Activated CD8-positive, alpha-beta memory T cell treated with anti-CD3 and anti-CD28 coated beads, Interleukin-2, amount 10 ng/mL, durations not matched to agents 7 days and 5 days (primary cell): Measurements from ENCODE around the gene AFF2. TPM values are rescaled to one million over a fixed set of nuclear protein-coding genes. Genes with fewer than 3 reads are reported as not detected.

Experiments
- ATAC-seq: fragments of 150-1000 bp; cut with Tn5 transposase; one replicate; pipeline ENCODE4 v1.10.0; 2021; ENCODE audit warnings: moderate library complexity
- CTCF ChIA-PET: fragments of 350-600 bp; sonication (Branson Sonifier 250); formaldehyde crosslinking; loops from one replicate; lab custom pipeline; 2021; ENCODE audit warnings: antibody characterized with exemption; lab: Charles Lee
- DNase-seq: peaks from one replicate; pipeline ENCODE4 v3.0.0-alpha.2; 2020
- H3K27ac Mint-ChIP-seq: one replicate; pipeline ENCODE4 v1.8.0; 2021; ENCODE audit warnings: mild to moderate bottlenecking, mixed read lengths
- H3K27me3 Mint-ChIP-seq: one replicate; pipeline ENCODE4 v1.8.0; 2021; ENCODE audit warnings: mixed read lengths
- H3K36me3 Mint-ChIP-seq: one replicate; pipeline ENCODE4 v1.8.0; 2021; ENCODE audit warnings: mild to moderate bottlenecking, mixed read lengths
- H3K4me1 Mint-ChIP-seq: one replicate; pipeline ENCODE4 v1.8.0; 2021; ENCODE audit warnings: mixed read lengths
- H3K4me3 Mint-ChIP-seq: one replicate; pipeline ENCODE4 v1.8.0; 2021; ENCODE audit warnings: mild to moderate bottlenecking, moderate library complexity, mixed read lengths
- H3K9me3 Mint-ChIP-seq: one replicate; pipeline ENCODE4 v1.8.0; 2022; ENCODE audit warnings: low read depth, mixed read lengths
- total RNA-seq, 2 experiments: library from RNA; stranded (reverse); gene quantifications; one replicate each; pipeline ENCODE4 v1.2.3, GENCODE V29; 2021

Gene AFF2
- total RNA-seq, 2 experiments from 2014 or later: 0.42 to 0.61 TPM

DNA sequence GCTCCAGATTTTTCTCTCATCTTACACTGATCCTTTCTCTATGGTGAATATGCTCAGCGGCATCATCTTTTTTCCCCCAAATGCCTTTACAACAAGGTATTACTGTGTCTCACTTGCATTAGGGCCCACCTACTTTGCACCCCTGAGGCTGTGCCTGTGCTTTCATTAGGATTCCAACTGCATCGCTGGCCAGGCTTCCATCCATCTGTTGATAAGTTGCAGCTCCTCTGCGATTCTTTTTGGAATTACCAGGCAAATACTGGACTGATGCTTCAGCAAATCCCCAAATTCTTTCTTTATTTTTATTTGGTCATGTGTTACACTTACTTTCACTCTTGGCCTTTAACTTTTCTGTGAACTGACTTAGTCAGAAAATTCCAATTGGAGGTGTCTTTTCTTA, 77.3 kb downstream of the AFF2 start:
- Mint-ChIP-seq H3K36me3 (no peaks in the 10 kb centered on the region), H3K27me3 (no peaks in the 10 kb centered on the region), H3K9me3 (peaks cover under 1% of the 10 kb centered on the region), H3K4me1 (no peaks in the 10 kb centered on the region), H3K4me3 (no peak overlapping the region), H3K27ac (no peak overlapping the region)
- CTCF ChIA-PET: no interaction called here
- no peak for ATAC-seq
- DNase-seq: no peak

DNA sequence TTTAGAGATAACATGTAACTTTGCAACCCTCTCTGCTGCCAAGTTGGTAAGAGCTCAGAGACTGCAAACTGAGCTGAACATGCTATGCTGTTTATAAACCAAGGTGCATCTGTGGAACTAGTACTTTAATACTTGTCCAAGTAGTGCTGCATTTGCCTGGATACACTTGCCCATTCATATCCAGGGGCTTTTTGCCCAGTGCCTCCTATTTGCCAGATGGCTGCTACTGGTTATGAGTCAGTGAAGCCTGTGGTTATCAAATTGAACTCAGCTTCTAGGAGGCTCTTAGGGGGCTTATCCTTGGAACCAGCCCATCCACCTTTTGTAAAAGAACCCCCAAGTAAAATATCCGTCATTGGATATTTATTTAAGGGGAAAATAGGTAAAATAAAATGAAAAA, 79.6 kb downstream of the AFF2 start:
- Mint-ChIP-seq H3K4me1 (no peaks in the 10 kb centered on the region), H3K36me3 (no peaks in the 10 kb centered on the region), H3K27me3 (no peaks in the 10 kb centered on the region), H3K4me3 (no peak overlapping the region), H3K9me3 (peaks cover 2% of the 10 kb centered on the region), H3K27ac (no peak overlapping the region)
- DNase-seq (no peak), ATAC-seq (no peak)
- CTCF ChIA-PET: no interaction called here

DNA sequence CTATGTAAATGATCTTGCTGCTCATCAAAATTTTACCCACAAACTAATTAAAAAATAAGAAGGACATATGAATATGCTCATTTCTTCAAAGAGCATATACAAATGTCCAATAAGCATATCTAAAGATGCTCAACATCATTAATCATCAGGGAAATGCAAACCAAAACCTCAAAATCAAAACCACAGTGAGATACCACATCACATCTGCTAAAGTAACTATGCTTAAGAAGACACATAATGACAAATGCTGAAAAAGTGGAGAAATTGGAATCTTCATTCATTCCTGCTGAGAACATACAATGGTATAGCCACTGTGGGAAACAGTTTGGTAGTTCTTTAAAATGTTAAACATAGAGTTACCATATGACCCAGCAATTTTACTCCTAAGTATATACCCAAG, 81.9 kb downstream of the AFF2 start:
- Mint-ChIP-seq H3K4me3 (no peak overlapping the region), H3K27ac (no peak overlapping the region)

DNA sequence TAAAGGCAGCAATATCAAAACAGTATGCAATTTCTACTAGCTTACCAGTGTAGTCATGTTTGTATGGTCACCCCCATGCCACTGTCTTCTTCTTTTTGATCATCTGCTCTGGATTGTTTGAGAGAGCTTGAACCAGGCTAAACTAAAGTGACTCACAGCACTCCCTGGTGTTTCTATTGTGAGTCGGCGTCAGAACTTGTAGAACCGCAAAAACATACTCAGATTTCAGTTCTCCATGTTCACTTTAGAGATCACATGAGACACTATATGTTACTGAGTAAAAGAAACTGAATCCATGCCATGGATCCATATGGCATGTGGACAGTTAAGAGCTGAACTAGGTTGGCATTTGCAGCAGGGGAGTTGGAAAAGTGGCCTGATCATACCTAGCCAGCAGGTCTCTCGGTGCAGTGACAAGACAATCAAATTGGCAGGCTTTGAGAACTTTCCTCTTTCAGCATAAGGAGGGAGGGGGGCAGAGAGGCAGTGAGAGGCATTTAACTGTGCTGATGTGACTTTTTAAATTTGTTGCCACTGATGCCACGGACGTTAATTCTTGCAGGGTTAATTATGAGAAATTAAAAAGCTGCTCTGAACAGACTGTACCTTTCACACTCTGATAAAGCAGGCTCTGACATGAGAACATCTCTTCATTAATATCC, 88.4 kb downstream of the AFF2 start:
- Mint-ChIP-seq H3K4me1 (no peaks in the 10 kb centered on the region), H3K9me3 (no peaks in the 10 kb centered on the region), H3K4me3 (no peak overlapping the region), H3K27ac (no peak overlapping the region), H3K36me3 (no peaks in the 10 kb centered on the region), H3K27me3 (no peaks in the 10 kb centered on the region)
- no peak for ATAC-seq
- CTCF ChIA-PET: no interaction called here
- no peak for DNase-seq

More for the DNA sequence above, 81.9 kb downstream of the AFF2 start:
- H3K9me3 Mint-ChIP-seq: peaks cover 2% of the 10 kb centered on the region
- ATAC-seq (no peak), DNase-seq (no peak)
- H3K4me1 Mint-ChIP-seq: no peaks in the 10 kb centered on the region
- H3K36me3 Mint-ChIP-seq: no peaks in the 10 kb centered on the region
- no peaks in the 10 kb centered on the region for H3K27me3 Mint-ChIP-seq
- CTCF ChIA-PET: no interaction called here

DNA sequence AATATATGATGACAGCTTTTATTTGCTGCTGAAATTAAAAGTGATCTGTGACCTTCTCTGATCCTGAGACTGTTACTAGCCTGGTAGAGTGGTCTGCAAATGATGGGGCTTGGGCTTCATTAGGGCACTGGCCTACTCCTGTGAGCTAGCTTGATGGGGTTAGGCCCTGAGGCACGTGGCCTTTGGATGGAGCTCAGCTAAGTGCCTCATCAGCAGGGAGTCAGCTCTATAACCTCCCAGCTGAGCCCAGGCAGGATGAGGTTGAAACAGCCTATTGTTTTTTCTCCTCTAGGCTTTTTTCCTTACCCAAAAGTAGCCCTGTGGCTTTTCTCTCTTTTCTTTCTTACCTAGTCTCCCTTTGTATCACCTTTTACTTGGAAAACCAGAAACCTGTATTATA, 92.2 kb downstream of the AFF2 start:
- Mint-ChIP-seq H3K4me3 (no peak overlapping the region), H3K9me3 (no peaks in the 10 kb centered on the region), H3K27me3 (peaks cover 5% of the 10 kb centered on the region), H3K27ac (no peak overlapping the region), H3K4me1 (no peaks in the 10 kb centered on the region), H3K36me3 (no peaks in the 10 kb centered on the region)
- CTCF ChIA-PET: no interaction called here
- DNase-seq: no peak
- no peak for ATAC-seq

DNA sequence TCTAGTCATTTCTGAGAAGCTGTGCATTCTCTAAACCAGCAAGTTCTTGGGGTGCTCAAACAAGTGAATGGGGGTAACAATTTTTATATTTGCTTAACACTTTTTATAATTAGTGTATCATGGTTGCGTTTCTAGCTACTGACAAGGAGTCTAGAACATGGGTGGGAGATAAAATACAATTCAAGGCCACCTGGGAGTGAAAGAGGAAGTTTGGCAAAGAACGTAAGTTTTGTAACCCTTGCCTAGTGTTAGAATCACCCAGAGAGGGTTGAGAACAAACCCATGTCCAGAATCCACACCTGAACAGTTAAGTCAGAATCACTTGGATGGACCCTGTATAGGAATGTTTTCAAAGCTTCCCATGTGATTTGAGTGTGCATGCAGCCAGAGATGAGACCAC, 92.7 kb downstream of the AFF2 start:
- DNase-seq (no peak), ATAC-seq (no peak)
- H3K4me3 Mint-ChIP-seq: no peak overlapping the region
- no peaks in the 10 kb centered on the region for H3K4me1 Mint-ChIP-seq
- no peak overlapping the region for H3K27ac Mint-ChIP-seq
- peaks cover 5% of the 10 kb centered on the region for H3K27me3 Mint-ChIP-seq
- CTCF ChIA-PET: no interaction called here
- no peaks in the 10 kb centered on the region for H3K9me3 Mint-ChIP-seq
- no peaks in the 10 kb centered on the region for H3K36me3 Mint-ChIP-seq

DNA sequence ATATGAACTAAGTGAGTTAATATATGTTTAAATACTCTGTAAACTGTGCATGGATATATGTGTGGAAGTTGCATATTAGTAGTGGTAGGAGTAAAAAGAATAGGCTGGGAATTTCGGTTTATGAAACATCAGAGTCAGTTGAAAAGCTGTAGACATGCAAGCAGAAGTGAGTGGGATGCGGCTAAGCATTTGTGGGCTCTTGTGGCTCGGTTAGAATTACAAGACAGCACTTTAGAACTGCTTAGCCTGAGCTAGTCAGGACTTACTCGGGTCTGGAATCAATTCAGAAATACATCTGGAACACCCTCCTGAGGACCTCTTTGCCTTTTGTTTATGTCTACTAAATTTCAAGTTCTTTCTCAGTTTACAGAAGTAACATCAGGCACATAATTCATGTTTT, 93.6 kb downstream of the AFF2 start:
- Mint-ChIP-seq H3K9me3 (no peaks in the 10 kb centered on the region), H3K27ac (no peak overlapping the region), H3K27me3 (peaks cover 5% of the 10 kb centered on the region), H3K4me3 (no peak overlapping the region), H3K36me3 (no peaks in the 10 kb centered on the region), H3K4me1 (no peaks in the 10 kb centered on the region)
- ATAC-seq (no peak), DNase-seq (no peak)
- CTCF ChIA-PET: no interaction called here

DNA sequence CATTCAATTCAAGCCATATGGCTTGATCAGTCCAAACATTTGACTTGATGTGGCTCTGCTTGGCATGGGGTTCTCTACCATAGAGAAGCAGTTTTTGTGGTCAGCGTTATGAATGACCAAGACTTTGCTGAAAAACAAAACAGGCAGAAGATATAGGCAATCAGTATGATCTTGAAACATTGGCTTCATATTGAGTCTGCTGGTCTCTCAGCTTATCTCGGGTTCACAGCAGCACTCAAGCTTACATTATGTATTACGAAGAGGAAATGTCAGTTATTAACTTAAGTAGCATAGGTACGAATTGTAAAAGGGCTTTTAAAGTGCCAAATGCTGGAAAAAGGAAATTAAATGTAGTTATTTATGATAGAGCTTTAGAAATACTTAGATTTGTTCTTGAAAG, 99.0 kb downstream of the AFF2 start:
- CTCF ChIA-PET: no interaction called here
- H3K4me3 Mint-ChIP-seq: no peak overlapping the region
- H3K36me3 Mint-ChIP-seq: no peaks in the 10 kb centered on the region
- no peak overlapping the region for H3K27ac Mint-ChIP-seq
- ATAC-seq (no peak), DNase-seq (no peak)
- H3K4me1 Mint-ChIP-seq: no peaks in the 10 kb centered on the region
- no peaks in the 10 kb centered on the region for H3K9me3 Mint-ChIP-seq
- H3K27me3 Mint-ChIP-seq: peaks cover 11% of the 10 kb centered on the region

DNA sequence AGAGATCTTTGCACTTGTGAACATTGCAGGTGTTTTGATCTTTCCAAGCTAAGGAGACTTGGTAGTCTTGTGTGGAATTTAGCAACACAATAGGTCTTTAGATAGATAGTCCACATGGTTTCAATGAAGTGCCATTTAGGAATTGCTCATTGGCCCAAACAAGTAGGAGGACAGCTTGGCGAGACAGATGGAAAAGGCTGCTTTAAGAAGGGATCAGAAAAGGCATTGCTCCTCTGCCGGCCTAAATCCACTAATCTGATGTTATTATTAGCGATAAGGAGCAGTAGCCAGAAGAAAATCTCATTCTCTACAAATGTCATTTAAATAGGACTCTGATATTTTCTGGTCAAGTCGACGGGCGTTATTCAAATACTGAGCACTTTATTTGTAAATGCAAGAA, 99.7 kb downstream of the AFF2 start:
- Mint-ChIP-seq H3K36me3 (no peaks in the 10 kb centered on the region), H3K9me3 (no peaks in the 10 kb centered on the region)
- CTCF ChIA-PET: no interaction called here

DNA sequence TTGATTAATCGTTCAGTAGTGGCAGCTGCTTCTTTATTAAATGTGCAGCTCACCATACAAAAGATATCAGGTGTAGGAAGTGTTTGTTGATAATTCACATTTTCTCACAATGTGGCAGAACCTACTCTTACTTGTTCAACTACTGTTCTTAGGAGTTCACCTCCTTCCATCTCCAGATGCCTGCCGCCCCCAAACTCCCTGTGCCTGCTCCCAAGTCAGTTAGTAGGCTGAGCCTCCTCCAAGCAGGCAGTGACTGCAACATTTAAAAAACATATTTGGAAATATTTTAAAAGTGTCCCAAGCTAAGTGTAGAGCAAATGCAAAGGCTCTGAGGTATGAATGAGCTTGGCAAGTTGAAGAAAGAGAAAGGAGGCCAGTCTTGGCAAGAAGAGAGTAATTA, 100.2 kb downstream of the AFF2 start:
- no peaks in the 10 kb centered on the region for H3K36me3 Mint-ChIP-seq
- H3K27me3 Mint-ChIP-seq: peaks cover 6% of the 10 kb centered on the region
- no peaks in the 10 kb centered on the region for H3K9me3 Mint-ChIP-seq
- DNase-seq: no peak
- ATAC-seq: no peak
- H3K4me1 Mint-ChIP-seq: no peaks in the 10 kb centered on the region
- CTCF ChIA-PET: no interaction called here
- H3K27ac Mint-ChIP-seq: no peak overlapping the region
- no peak overlapping the region for H3K4me3 Mint-ChIP-seq

More for the DNA sequence above, 99.7 kb downstream of the AFF2 start:
- H3K27ac Mint-ChIP-seq: no peak overlapping the region
- no peak overlapping the region for H3K4me3 Mint-ChIP-seq
- ATAC-seq (no peak), DNase-seq (no peak)
- H3K4me1 Mint-ChIP-seq: no peaks in the 10 kb centered on the region
- peaks cover 10% of the 10 kb centered on the region for H3K27me3 Mint-ChIP-seq

DNA sequence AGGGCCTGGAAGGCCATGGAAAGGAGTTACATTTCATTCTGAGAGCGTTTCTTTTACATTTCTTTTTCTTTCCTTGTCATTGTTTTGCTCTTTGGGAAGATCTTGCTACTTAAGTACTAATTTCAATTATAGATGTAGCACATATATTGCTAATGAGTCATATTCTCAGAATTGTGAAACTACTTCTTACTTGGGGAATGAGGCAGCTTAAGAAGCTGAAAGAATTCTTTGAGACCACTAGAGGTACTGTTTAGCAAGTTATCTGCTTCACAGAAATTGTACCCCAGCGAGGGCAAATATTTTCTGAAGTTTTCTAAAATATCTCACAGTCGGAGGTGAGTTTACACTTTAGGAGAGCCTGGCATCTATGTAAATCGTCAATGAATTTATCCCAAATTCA, 100.6 kb downstream of the AFF2 start:
- DNase-seq (no peak), ATAC-seq (no peak)
- no peaks in the 10 kb centered on the region for H3K36me3 Mint-ChIP-seq
- peaks cover 6% of the 10 kb centered on the region for H3K27me3 Mint-ChIP-seq
- CTCF ChIA-PET: no interaction called here
- no peak overlapping the region for H3K27ac Mint-ChIP-seq
- H3K4me3 Mint-ChIP-seq: no peak overlapping the region
- no peaks in the 10 kb centered on the region for H3K9me3 Mint-ChIP-seq
- no peaks in the 10 kb centered on the region for H3K4me1 Mint-ChIP-seq

DNA sequence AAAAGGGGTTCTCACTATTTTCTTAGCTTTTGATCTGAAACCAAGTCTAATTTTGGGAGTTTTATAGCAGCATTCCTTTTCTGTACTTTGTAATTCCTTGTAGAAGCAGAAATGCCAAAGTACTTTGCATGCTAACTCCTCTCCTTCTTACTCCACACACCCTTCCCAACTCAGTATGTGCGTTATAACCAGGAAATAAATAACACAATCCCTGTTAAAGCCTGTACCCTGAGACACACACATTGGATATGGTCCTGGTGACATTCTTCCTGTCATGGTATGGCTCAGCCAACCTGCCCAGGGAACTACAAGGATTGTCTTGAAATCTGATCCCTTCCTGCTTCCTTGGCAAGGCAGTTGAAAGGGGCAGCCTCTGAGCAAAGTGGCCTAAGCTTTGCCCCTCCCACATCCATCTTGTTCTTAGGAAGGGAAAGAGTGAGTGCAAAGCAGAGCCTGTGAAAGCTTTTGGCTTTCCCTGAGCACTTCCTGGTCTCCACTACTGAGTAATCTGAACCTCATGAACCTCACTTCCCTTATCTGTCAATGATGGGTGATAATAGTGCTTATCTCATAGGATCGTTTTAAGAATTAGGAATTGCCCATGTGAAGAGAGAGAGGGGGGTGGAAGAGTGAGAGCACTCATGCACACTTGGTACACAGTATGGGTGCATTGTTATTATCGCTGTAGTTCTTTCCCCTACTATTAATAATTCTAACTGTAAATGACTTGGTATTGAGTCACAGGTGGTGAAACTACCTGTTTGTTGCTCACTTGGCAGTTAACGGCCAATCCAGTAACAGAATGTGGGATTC, 109.3 kb downstream of the AFF2 start:
- H3K4me3 Mint-ChIP-seq: no peak overlapping the region
- no peak for ATAC-seq
- H3K27me3 Mint-ChIP-seq: no peaks in the 10 kb centered on the region
- CTCF ChIA-PET: no interaction called here
- H3K9me3 Mint-ChIP-seq: no peaks in the 10 kb centered on the region
- peaks cover 2% of the 10 kb centered on the region for H3K36me3 Mint-ChIP-seq
- no peak overlapping the region for H3K27ac Mint-ChIP-seq
- peaks cover 8% of the 10 kb centered on the region for H3K4me1 Mint-ChIP-seq
- no peak for DNase-seq

DNA sequence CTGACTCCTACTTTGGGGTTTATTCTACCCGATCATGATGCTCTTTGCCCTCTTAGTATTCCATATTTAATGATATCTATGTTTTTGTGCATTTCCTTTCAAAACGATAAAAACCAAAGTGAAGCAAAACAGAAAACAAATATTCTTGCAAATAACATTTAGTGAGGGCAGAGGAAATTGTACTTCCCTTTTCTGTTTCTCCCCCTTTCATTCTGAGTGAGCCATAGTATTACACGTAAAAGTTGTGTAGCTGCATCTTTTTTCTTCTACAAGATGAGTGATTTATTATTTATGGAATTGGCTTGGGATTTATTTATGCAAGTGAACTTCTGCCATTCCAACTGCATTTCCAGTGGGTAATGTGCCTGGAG, 109.9 kb downstream of the AFF2 start:
- H3K27ac Mint-ChIP-seq: no peak overlapping the region
- no peaks in the 10 kb centered on the region for H3K9me3 Mint-ChIP-seq
- CTCF ChIA-PET: no interaction called here
- no peak overlapping the region for H3K4me3 Mint-ChIP-seq
- DNase-seq (no peak), ATAC-seq (no peak)
- H3K27me3 Mint-ChIP-seq: no peaks in the 10 kb centered on the region
- H3K4me1 Mint-ChIP-seq: peaks cover 8% of the 10 kb centered on the region
- peaks cover 2% of the 10 kb centered on the region for H3K36me3 Mint-ChIP-seq

DNA sequence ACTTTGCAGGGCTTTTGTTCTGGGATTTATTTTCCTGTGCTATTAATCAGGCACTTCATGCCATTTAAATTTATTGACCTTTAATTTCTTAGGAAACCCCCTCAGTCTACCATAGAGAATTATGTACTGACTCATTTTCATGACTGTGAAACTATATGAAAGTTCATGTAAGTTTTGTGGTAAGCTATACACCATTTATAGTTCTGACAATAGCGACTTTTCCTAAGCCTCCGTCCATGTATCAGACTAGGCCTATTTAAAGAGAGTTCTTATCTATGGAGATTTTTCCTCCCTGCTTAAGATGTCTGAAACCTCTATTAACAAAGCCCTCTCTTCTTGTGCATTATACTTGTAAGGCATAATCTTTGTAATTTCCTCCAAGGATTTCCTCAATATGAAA, 111.6 kb downstream of the AFF2 start:
- Mint-ChIP-seq H3K9me3 (no peaks in the 10 kb centered on the region), H3K36me3 (peaks cover 2% of the 10 kb centered on the region), H3K27me3 (no peaks in the 10 kb centered on the region), H3K4me1 (peaks cover 8% of the 10 kb centered on the region), H3K4me3 (no peak overlapping the region), H3K27ac (no peak overlapping the region)
- DNase-seq (no peak), ATAC-seq (no peak)
- CTCF ChIA-PET: no interaction called here
